BJ (cell line): Measurements from ENCODE around the gene ATP1B1. TPM values are rescaled to one million over a fixed set of nuclear protein-coding genes. Genes with fewer than 3 reads are reported as not detected.
A peak's percentile ranks its signal among the peaks of the same experiment; 100 is the strongest.

ENCODE experiments used
- CTCF ChIA-PET: fragments of 350-600 bp; formaldehyde crosslinking; extraction: SDS; loops from one replicate; lab custom pipeline; 2021; ENCODE audit warnings: antibody characterized with exemption, inconsistent platforms; lab: Yijun Ruan, JAX
- POLR2A ChIA-PET: fragments of 300-600 bp; sonication (Branson Sonifier 250); formaldehyde crosslinking; extraction: SDS; loops from one replicate; lab custom pipeline; 2021; ENCODE audit warnings: antibody characterized with exemption; lab: Charles Lee
- DNase-seq: peaks from one replicate; pipeline ENCODE4 v3.0.0-alpha.2; 2011; ENCODE audit warnings: low read depth
- H3K27me3 ChIP-seq: 2 replicates; pipeline ENCODE4 v1.6.0; 2011; ENCODE audit warnings: low read length; ENCODE audit not compliant: control insufficient read depth, insufficient read depth
- H3K36me3 ChIP-seq: 2 replicates; pipeline ENCODE4 v1.5.1; 2011; ENCODE audit warnings: low read length; ENCODE audit not compliant: control insufficient read depth, insufficient read depth
- H3K4me3 ChIP-seq: 2 replicates; pipeline ENCODE4 v1.5.1; 2011; ENCODE audit warnings: low read depth, mild to moderate bottlenecking, control low read depth, low read length
- polyA plus RNA-seq: library from polyadenylated mRNA; depleted of rRNA; stranded (reverse); fragments of >200 nt; gene quantifications from 2 replicates; pipeline ENCODE4 v1.2.3, GENCODE V29; 2011
- TF ChIP-seq, protein P1 (sequence below): IDR thresholded peaks from 2 replicates; pipeline ENCODE4 v1.5.1; 2011; ENCODE audit warnings: low read depth, mild to moderate bottlenecking, control low read depth, inconsistent platforms, low read length, moderate library complexity; ENCODE audit not compliant: insufficient read depth

The ATP1B1 gene
- polyA plus RNA-seq, 1 experiment: 10.5 TPM

DNA sequence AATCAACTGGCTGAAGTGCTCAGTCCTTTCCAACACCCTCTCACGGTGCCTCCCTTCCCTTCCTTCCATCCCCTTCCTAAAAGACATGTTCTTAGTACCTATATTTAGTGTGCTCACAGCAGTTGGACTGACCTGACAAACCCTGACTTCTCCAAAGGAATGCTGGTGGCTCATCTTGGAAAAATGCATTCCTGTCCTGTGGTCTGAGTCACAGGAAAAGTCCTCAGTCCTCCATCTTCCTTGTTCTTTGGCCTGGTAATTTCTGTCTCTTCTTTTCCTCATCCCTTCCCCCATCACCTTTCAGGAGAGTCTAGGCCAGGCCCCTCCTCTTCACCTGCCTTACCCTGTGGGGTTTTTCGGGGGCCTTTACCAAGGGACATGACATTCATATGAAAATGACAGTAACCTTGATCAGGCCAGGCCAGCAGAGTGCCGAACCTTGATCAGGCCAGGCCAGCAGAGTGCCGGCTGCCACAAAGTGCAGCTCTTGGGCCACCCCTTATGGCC is 7.2 kb downstream of the ATP1B1 start:
- POLR2A ChIA-PET: no interaction called here
- peak; percentile 76 for DNase-seq
- CTCF ChIA-PET: interaction anchor here (0.6 kb wide), 1 partner anchor 45 kb away, joined by 3 read pairs; no protein-coding TSS in a partner anchor
- no peak overlapping the region for H3K4me3 ChIP-seq
- TF ChIP-seq, protein P1, sequence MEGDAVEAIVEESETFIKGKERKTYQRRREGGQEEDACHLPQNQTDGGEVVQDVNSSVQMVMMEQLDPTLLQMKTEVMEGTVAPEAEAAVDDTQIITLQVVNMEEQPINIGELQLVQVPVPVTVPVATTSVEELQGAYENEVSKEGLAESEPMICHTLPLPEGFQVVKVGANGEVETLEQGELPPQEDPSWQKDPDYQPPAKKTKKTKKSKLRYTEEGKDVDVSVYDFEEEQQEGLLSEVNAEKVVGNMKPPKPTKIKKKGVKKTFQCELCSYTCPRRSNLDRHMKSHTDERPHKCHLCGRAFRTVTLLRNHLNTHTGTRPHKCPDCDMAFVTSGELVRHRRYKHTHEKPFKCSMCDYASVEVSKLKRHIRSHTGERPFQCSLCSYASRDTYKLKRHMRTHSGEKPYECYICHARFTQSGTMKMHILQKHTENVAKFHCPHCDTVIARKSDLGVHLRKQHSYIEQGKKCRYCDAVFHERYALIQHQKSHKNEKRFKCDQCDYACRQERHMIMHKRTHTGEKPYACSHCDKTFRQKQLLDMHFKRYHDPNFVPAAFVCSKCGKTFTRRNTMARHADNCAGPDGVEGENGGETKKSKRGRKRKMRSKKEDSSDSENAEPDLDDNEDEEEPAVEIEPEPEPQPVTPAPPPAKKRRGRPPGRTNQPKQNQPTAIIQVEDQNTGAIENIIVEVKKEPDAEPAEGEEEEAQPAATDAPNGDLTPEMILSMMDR: no peak
- H3K36me3 ChIP-seq: no peaks in the 10 kb centered on the region
- no peaks in the 10 kb centered on the region for H3K27me3 ChIP-seq

DNA sequence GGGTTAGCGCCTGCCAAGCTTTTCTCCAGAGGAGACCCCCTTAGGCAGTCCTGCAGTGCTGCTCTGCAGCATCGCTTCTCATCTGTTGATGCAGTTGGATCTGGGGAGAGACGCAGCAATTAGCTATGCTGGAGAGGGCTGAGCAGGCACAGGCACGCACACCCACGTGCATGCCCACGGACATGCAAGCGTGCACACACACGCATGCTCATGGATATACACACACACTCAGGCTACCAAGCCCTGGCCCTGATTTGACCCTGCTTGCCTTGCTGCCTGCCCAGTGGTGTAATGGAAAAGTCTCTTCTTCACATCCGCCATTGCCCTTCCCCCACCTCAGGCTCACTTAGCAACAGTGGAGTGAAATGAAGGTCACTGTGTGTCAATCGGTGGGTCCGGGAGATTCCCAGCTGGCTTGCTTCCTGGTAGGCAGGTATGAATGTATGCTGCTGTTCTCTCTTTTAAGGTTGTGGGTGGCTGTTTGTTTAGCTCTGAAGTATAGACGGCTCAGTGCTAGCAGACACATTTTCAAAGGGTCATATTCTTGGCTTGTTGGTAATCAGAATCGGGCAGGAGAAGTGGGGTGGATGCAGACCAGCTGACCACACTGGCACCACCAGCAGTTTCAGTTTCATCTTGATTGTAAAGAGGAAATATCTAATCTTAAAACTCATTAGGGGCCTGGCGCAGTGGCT is 9.5 kb downstream of the ATP1B1 start:
- no peak for DNase-seq
- Histone ChIP-seq H3K4me3 (no peak overlapping the region), H3K36me3 (no peaks in the 10 kb centered on the region), H3K27me3 (no peaks in the 10 kb centered on the region)
- ChIA-PET POLR2A (no interaction called here), CTCF (interaction anchor here (1.0 to 1.4 kb wide), 2 partner anchors 11 to 17 kb away, joined by 4 read pairs; no protein-coding TSS in a partner anchor)
- TF ChIP-seq, protein P1: no peak

DNA sequence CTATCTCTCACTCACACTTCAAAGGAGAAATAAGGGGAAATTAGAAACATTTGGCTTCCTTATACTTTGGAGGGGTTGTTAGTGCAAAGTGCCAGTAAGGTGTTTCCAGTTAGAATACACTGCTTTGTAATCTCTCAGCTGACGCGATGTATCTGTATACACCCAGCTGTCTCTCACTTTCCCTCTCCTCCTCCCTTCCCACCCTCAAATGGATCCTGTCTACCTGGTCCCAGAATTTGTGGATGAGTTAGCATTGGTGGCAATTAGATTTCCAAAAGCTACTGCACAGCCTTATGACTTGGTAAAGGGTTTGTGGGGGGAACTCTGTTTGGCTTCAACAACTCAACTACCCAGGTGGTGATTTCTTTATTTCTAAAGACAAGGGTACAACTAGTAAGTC is 10.5 kb downstream of the ATP1B1 start:
- ChIA-PET POLR2A (no interaction called here), CTCF (interaction anchor here (1.8 kb wide), 1 partner anchor 11 kb away, joined by 6 read pairs; no protein-coding TSS in a partner anchor)
- no peaks in the 10 kb centered on the region for H3K36me3 ChIP-seq
- no peak overlapping the region for H3K4me3 ChIP-seq
- H3K27me3 ChIP-seq: no peaks in the 10 kb centered on the region
- DNase-seq: no peak
- TF ChIP-seq, protein P1: no peak

DNA sequence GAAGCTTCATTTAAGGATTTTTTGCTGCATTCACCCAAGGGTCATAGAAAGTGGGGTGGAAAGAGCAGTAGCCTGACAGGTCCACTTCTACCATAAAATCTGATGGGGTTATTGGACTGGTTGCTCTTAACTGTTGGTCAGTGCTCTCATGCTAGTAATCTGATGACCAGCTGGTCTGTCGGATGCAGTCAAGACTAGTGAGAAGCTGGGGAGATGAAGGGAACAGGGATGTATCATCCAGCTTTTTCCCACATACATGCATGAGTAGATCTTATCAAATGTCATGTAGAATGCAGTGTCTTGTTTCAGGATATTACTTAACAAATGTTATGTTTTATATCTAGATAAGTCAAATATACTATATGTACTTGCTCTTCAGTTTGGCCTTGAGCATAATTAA is 11.1 kb downstream of the ATP1B1 start:
- Histone ChIP-seq H3K27me3 (no peaks in the 10 kb centered on the region), H3K36me3 (no peaks in the 10 kb centered on the region), H3K4me3 (no peak overlapping the region)
- CTCF ChIA-PET: interaction anchor here (0.9 to 1.8 kb wide), 2 partner anchors 10 to 100 kb away, joined by 5 to 6 read pairs; no protein-coding TSS in a partner anchor
- DNase-seq: no peak
- POLR2A ChIA-PET: interaction anchor here (0.6 kb wide), 1 partner anchor 35 kb away, joined by 3 read pairs; no protein-coding TSS in a partner anchor
- TF ChIP-seq, protein P1: no peak

DNA sequence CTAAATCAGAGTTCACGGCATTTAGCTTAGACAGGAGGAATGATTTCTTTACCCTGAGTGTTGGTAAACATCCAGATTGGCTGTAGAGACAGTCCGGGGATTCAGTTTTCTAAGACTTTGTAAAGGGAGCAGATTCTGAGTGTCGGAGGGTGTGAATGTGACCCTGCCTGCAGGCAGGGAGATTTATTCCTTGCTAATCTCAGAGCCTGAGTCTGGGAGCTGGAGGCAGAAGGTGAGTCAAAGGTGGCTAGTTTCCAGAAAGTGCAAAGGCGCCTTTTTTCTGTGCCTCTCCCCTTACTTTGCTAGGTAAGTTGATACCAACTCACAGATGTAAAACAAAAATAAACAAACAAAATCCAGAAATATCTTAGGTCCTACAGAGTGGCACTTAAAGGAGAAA is 11.7 kb downstream of the ATP1B1 start:
- TF ChIP-seq, protein P1: no peak
- ChIA-PET POLR2A (no interaction called here), CTCF (interaction anchor here (0.7 to 1.8 kb wide), 3 partner anchors 9 to 99 kb away, joined by 3 to 6 read pairs (median 5); no protein-coding TSS in a partner anchor)

More for the DNA sequence above, 11.7 kb downstream of the ATP1B1 start:
- H3K4me3 ChIP-seq: no peak overlapping the region
- H3K36me3 ChIP-seq: no peaks in the 10 kb centered on the region
- no peaks in the 10 kb centered on the region for H3K27me3 ChIP-seq
- DNase-seq: no peak
